HG02885 (cell line): ENCODE data around the gene PPIL1.
"Not testable (repeated sequence)": the region's sequence is repeated elsewhere in the genome, so short reads cannot be mapped to it uniquely, and the experiment has no call there.

Experiments
- ATAC-seq: cut with Tn5 transposase; IDR thresholded peaks from one replicate; pipeline ENCODE4 v1.9.1; 2021; ENCODE audit warnings: mild to moderate bottlenecking; ENCODE audit not compliant: unreplicated experiment, poor library complexity

Gene PPIL1

DNA sequence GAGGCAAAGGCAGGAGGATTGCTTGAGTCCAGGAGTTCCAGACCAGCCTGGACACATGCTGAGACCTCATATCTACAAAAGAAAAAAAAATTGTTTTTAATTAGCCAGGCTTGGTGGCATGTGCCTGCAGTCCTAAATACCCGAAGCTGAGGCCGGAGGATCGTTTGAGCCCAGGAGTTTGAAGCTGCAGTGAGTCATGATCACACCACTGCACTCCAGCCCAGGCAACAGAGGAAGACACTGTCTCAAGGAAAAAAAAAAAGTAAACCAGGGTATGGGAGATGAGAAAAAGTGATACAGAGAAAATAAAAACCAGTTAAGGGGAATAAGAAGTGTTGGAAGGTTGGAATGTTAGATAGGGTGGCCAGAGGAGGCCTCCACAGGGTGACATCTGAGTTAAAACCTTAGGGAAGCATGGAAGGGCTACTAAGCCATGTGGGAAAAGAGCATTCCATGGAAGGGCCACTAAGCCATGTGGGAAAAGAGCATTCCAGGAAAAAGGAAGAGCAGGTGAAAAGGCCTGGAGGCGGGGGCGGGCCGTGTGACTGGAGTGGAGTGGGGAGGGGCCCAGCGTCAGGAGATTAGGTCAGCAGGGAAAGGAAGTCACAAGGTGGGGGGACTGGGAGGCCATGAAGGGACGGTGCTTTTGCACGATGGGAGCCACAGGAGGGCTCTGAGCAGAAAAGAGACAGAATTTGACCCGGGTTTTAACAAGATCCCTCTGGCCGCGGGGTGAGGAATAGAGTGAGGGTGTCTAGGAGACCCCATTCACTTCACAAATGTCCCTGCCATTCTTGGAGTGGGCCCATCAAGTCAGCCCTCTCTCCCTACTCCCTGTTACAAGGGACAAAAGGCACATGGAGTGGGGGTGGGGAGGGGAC lies 53.7 kb downstream of the PPIL1 start:
- no peak for ATAC-seq

DNA sequence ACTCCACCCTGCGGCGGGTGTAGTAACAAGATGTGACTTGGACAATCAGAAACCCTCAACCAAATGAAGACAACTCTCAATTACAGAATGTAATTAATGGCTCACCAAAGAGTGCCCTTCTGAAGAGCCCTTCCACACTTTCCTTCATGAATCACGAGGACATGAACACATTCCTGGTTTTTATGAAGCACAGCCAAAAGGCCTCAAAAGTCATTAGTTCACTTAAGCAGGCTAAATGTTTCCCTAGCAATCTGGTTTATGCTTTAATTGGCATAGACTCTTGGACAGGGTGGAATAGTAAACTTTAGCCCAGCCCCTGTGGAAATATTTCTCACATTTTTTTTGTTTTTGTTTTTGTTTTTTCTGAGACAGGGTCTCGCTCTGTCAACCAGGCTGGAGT lies 55.8 kb downstream of the PPIL1 start:
- no peak for ATAC-seq

DNA sequence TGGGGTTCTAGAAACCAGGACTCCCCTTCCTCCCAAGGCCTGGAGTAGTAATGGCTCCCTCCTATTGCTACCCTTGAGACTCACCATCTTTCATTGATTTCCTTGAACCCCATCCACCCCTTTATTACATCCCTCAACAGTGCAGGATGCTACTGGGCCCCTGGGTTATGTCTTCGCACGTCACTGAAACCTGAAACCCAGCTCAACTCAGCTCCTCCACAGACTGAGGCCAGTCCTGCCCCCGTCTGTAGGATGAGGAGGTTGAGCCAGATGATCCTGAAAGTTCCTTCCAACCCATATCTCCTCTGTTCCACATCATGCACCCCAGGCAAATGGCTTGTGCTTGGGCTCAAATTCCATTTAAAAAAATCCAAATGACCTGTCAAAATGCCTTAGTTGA lies 56.8 kb downstream of the PPIL1 start:
- no peak for ATAC-seq

DNA sequence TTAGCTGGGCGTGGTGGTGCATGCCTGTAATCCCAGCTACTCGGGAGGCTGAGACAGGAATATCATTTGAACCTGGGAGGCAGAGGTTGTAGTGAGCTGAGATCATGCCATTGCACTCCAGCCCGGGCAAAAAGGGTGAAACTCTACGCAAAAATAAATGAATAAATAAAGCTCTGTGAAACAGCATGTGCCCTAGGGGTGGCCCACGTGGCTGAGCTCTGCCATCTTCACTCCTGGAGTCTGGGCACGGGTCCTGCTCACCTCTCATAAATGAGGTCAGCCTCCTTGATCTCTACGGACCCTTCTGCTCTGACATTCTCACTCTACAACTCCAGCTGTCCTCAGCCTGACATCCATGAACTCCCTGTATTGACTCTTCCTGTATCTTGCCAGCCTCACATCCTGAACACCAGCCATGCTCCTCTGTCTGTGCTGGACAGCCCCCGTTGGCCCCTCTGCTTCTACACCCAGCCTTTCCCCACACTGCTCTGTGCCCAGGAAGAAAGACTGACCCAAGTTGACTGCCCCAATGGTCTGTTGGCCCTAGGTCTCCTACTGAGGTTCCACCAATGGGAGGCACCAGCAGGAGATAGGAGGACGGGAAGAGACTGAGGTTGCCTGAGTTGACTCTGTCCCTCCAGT lies 57.3 kb downstream of the PPIL1 start:
- ATAC-seq = no peak

DNA sequence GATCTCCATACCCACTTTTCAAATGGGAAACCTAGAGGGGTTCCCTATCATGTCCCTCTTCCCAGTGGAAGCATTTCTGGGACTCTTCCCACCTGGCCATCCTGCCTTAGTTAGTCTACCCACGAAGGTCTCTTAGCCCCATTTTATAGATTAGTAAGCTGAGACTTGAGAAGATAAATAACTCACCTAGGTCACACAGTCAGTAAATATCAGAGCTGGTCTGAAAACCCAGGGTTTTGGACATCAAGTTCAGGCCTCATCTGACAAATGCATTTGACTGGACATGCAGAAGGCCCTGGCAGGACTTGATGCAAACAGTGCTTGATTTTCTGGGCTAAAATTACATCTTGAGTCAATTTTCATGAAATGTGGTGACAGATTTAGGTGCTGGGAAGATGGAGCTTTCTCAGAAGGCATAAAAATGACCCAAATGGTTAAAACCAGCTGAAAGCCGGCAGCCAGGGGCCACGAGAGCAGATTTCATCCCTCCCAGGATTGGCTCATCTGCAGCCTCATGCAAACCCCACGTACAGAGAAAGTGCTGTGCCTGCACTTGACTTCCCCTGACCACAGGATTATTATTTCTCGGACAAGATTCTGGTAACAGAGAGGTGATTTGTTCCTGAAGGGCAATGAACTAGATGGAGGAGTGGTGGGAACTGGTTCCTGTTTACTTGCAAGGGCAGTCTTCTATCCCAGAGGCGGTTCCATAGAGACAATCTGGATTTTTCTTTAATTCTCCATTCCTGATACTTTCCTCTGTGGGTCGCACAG lies 58.5 kb downstream of the PPIL1 start:
- ATAC-seq = no peak

DNA sequence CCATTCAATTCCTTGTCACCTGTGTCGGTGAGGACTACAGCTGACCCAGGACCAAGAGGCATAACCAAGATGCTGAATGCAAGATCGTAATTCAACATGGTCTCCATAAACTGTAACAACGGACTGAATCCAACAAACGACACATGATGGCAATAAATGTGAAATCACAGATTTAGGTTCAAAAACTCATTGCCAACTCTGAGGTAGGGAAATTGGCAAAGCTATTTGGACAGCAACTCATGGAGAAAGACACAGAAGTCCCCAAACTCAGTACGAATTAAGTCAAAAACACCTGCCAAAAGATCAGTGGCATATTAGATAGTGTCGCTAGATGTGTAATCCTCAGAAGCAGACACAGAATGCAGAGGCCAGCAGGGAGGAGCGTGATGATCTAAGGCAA lies 60.4 kb downstream of the PPIL1 start:
- ATAC-seq = no peak

DNA sequence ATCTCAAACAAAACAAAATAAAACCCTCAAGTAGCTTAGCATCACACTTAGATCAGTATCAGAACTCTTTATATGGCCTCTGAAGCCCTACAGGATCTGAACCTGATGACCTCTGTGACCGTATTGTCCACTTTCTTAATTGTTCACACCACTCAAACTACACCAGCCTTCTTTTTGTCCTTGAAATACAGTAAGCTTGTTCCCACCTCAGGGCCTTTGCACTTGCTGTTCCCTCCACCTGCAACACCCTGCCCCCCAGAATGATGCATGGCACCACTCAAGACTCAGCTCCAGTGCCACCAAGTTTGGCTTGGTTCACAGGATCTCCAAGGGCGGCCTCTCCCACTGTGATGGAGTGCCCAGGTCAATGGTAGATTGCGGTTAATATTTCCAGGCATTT lies 61.1 kb downstream of the PPIL1 start:
- no peak for ATAC-seq

DNA sequence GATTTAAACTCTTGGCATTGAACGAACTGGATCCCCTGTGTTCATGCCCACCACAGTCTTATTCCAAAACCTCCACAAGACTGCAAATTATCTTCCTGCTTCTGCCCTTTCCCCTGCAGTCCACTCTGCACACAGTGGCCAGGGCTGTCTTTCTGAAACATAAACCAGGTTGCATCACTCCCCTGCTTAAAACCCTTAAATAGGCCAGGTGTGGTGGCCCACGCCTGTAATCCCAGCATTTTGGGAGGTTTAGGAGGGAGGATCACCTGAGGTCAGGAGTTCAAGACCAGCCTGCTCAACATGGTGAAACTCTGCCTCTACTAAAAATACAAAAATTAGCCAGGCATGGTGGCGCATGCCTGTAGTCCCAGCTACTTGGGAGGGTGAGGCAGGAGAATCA lies 61.6 kb downstream of the PPIL1 start:
- not testable (repeated sequence) for ATAC-seq

DNA sequence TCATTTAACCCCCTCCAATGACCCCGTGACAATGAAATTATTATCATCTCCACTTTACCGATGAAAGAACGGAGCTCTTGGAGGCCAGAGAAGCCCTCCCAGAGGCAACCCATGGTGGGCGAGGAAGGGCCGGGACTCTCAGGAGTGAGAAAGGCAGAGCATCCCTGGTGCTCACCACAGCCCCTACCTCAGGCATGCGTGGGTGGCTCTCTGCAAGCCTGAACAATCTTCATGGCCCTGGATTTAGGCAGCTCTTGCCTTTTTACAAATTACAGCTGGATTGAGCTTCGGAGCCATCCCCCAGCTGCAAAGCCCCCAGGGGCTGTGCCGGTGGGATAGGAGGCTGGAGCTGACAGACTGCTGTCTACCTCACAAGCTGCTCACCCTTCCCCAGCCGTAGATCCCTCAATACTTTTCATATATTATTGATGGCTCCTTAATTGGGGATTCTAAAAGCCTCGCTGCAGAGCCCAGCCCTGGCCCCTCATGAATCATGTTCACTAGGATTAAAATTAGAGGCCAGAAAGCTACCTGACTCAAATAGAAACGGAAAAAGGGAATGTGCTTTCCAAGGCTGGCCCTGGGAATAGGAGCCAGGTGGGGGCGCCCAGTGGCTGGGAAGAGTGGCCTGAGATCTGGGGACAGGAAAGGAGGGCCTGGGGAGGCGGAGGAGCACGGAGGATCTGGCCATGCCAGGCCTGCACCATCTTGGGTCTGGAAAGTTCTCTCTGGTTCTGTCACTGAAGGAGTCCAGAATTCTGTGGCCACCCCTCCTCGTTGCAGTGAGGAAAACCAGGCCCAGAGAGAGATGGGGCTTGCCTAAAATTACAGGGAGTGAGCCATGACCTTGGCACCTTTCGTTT lies 64.4 kb downstream of the PPIL1 start:
- ATAC-seq = no peak

DNA sequence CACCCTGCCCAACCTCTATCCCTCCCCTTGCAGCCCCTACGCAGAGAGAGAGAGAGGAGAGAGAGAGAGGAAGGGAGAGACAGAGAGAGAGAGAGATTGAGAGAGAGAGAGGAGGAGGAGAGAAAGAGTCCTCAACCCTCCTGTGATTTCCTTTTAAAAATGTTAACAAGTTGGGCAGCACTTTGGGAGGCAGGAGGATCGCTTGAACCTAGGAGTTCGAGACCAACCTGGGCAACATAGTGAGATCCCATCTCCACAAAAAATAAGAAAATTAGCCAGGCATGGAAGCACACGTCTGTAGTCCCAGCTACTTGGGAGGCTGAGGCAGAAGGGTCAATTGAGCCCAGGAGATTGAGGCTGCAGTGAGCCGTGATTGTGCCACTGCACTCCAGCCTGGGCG lies 65.4 kb downstream of the PPIL1 start:
- ATAC-seq = no peak

DNA sequence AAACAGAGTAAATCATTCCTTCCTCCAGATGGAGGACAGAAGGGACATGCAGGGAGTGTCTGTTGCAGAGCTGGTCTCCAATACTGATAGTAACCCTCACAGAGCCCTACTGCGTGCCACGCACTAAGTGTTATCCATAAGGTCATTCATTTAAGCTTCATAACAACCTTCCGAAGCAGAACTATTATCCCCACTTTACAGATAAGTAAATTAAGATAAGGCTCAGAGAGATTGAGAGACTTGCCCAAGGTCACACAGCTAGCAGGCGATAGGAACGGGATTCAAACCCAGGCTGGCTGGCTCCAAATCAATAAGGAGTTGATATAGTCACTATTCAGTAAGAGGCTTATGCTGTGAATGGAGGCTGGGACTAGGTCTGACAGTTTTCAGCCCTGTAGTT lies 66.0 kb downstream of the PPIL1 start:
- ATAC-seq = no peak

DNA sequence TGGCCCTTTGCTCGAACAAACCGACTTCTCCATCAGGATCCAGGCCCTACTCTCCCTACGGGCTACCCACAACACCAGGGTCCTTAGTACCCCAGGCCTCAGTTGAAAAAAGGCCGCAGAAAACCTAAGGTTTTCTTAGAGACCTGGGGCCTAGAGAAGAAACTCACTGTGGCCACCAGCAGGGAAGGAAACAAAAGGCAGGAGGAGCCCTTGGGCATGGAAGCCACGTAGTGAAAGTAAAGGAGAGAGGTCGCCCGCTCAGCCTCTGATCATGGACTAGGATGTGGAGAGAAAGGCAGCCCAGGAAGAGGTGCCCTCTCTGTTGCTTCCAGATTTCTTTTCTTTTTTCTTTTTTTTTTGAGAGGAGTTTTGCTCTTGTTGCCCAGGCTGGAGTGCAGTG lies 66.9 kb downstream of the PPIL1 start:
- ATAC-seq = no peak

DNA sequence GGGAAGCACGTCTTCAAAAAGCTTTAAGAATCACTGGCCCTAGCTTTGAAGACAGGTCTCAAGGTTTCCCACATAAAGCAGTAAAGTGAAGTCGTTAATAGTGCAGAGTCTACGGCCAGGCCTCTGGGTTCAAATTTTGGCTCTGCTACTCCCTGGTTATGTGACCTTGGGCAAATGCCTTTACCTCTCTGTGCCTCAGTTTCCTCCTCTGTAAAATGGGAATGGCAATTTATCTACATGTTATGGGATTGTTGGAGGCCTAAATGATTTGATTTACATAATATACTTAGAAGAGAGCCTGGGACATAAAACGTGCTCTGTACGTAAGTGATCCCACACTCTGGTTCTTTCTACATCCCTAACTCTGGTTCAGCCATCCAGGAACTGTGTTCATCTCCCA lies 67.5 kb downstream of the PPIL1 start:
- ATAC-seq = no peak

DNA sequence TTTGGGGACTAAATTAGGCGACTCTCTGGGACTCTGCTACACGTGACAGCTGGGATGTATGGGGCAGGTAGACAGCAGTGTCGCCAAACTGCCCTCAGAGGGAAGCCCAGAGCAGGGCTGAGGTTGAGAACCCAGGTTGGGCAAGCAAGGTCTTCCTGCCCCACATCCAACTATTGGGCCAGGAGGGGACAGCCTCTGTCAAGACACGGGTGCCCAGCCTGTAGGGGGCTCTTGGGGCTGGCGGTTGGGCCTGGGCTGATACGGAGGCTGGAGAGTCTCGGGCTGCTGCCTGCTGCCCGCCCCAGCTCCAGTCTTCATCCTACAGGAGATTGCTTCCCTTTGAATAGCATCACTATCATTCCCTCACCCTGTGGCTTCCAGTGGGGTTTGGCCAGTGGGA lies 68.7 kb downstream of the PPIL1 start:
- no peak for ATAC-seq

DNA sequence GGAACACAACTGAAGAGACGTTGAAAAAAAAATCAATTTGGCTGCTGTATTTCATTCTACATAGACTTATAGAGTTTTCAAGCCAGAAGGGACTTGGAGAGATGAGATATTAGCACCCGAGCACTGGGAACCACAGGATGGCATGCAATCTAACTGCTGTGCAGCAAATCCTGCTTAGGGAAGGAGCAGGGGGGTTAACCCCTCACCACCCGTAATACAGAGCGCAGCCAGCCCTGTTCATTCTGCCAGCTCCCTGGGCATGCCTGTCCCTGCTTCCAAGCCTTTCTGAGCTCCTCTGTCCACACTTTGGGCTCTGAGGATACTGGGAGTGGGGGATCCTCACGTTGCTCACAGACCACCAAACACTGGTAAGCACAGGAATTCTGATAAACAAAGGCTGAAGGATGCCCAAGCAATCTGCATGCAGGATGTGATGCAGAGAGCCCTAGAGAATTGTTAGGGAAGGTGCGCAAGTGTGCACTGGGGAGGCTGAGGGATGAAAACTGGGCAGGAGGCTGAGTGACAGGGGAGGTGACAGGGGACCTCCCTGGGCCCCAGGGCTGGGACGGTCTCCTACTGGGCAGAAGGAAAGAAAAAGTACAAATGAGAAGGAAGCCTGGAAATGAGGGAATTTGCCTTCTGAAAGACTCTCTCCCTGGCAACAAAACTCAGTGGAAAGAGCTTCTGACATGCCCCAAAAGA lies 69.4 kb downstream of the PPIL1 start:
- no peak for ATAC-seq
